GM18526 (cell line): ENCODE measurements around the gene TSPAN13.

Experiments used
- POLR2A ChIP-seq: IDR thresholded peaks from 3 replicates; pipeline ENCODE4 v1.6.1; 2011; ENCODE audit not compliant: insufficient read length; ENCODE audit errors: extremely low read depth

Gene TSPAN13

GRCh38 chr7:16815001-16815400 is 61.4 kb downstream of the TSPAN13 start:
- TF ChIP-seq POLR2A = no peak

GRCh38 chr7:16816824-16817223 is 63.3 kb downstream of the TSPAN13 start:
- no peak for TF ChIP-seq POLR2A

GRCh38 chr7:16817536-16817935 is 64.0 kb downstream of the TSPAN13 start:
- TF ChIP-seq POLR2A = no peak

- TF ChIP-seq POLR2A = no peak
Observed at GRCh38 chr7:16818732-16819131, 65.2 kb downstream of the TSPAN13 start.

- TF ChIP-seq POLR2A = no peak
Observed at GRCh38 chr7:16822029-16822428, 68.5 kb downstream of the TSPAN13 start.

GRCh38 chr7:16826060-16826459 is 72.5 kb downstream of the TSPAN13 start:
- TF ChIP-seq POLR2A = no peak

- no peak for TF ChIP-seq POLR2A
Observed at GRCh38 chr7:16833373-16833772, 79.8 kb downstream of the TSPAN13 start.
